HG02759 (cell line): ENCODE measurements around the gene ENO1.

Experiments
- ATAC-seq: cut with Tn5 transposase; IDR thresholded peaks from one replicate; pipeline ENCODE4 v1.9.1; 2021; ENCODE audit warnings: mild to moderate bottlenecking, moderate library complexity; ENCODE audit not compliant: unreplicated experiment

ENO1 gene

GRCh38 chr1:8871965-8872399 lies 6.5 kb downstream of the ENO1 start:
- ATAC-seq: no peak

DNA sequence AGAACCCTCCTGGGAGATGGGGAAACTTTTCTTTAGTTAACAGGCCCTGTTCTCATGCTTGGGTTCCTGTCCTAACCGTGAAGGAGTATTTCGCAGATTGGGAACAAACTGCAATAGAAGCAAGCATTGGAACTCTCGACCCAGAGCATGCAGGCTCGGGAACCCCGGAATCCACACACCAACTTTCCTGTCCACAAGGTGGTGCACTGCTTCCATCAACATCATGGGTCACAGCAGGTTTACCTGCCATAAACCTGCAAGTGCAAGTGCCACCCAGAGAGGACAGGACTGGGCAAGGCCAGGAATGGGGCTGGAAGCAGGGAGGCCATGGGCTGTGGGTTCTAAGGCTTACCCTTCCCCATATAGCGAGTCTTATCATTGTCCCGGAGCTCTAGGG lies 6.9 kb downstream of the ENO1 start:
- ATAC-seq: no peak

- no peak for ATAC-seq
Observed at GRCh38 chr1:8870616-8871538, 7.6 kb downstream of the ENO1 start.

GRCh38 chr1:8870103-8870502 lies 8.4 kb downstream of the ENO1 start:
- ATAC-seq: no peak

DNA sequence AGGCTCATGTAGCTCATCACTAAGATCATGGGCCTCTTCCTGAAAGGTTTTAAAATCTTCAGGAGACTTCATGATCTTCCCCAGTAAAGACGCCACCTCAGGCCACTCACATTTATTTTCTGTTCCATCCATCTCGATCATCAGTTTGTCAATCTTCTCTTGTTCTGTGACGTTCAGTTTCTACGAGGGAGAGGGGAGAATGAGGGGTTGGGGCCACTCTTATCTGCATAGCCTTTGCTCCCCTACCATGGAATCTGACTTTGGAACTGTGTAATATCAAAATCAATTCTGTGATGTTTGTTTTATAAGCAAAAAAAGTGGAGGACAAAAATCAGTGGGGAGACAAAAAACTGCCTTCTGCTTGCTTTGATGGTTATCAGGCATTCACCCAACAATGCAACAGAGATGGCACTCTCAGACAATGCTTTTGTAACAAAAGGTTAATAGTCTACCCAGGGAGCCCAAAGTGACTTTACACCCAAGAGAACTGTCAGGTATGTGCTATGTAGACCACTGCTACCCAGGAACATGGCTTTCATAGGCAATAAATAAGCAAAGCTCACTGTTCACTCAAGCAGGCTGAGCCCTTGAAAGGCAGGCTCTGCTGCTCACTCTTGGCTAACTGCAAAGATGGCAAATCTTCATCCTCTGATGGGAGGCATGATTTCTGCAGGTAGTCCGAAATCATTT lies 10.5 kb downstream of the ENO1 start:
- no peak for ATAC-seq

DNA sequence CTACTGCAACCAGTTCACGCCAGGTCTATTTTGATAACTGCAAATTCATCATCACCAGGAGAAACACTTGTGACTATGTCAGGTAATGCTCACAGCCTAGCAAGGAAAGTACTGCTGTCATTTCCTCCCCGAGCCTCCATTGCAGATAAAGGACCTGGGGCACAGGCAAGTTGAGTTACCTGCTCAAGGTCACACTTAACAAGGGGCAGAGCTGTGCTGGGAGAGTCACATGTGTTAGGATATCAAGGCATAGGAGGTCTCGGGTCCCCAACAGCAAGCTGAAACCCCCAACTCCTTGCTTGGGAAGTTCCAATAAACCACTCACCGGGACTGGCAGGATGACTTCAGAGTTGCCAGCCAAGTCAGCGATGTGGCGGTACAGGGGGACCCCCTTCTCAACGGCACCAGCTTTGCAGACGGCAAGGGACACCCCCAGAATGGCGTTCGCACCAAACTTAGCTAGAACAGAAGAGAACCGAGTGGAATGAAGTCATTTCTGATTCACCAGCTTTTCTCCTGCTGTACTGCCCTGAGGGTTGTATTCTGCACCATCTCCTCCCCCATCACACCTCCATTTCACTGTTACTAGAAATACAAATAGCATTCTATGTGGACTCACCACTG lies 11.6 kb downstream of the ENO1 start:
- ATAC-seq: no peak

- ATAC-seq: no peak
Observed at GRCh38 chr1:8866173-8866791, 12.2 kb downstream of the ENO1 start.

DNA sequence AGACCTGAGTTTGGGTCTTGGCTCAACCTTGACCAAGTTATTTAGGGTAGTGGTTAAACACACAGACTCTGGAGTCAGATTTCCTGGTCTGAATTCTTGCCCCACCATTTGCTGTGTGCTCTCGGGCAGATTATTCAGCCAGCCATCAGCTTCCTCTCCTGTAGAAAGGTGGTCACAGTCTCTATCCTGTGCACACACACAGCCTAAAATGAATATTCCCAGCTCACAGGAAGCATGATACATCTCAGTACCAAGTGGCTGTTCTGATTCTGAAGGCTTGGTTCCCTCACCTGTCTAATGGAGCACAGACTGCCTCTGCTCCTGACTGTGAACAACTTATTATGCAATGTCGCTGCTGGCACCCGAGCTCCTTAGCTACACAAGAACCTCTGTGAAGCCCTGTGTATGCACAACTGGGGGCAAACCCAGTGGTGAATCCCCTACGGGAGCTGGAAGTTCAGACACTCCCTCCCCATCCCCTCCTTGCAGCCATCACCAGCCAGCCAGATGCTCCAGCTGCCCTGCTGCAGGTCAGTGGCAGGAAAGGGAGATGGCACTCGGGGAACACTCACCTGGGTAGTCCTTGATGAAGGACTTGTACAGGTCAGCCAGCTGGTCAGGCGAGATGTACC lies 13.7 kb downstream of the ENO1 start:
- ATAC-seq: no peak

DNA sequence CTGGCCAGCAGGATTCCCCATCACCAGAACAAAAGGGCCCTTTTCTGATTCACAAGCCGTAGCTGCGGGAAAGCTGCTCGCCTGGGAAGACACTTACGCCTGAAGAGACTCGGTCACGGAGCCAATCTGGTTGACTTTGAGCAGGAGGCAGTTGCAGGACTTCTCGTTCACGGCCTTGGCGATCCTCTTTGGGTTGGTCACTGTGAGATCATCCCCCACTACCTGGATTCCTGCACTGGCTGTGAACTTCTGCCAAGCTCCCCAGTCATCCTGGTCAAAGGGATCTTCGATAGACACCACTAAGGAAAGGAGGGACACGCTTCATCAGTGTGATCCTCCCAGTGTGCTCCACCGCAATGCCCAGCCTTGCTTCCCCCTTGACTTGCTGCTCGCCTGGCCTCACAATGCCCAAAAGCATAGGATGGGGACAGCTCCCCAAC lies 14.7 kb downstream of the ENO1 start:
- ATAC-seq: no peak

GRCh38 chr1:8863138-8863537 lies 15.3 kb downstream of the ENO1 start:
- no peak for ATAC-seq

GRCh38 chr1:8862528-8862927 lies 16.0 kb downstream of the ENO1 start:
- no peak for ATAC-seq

DNA sequence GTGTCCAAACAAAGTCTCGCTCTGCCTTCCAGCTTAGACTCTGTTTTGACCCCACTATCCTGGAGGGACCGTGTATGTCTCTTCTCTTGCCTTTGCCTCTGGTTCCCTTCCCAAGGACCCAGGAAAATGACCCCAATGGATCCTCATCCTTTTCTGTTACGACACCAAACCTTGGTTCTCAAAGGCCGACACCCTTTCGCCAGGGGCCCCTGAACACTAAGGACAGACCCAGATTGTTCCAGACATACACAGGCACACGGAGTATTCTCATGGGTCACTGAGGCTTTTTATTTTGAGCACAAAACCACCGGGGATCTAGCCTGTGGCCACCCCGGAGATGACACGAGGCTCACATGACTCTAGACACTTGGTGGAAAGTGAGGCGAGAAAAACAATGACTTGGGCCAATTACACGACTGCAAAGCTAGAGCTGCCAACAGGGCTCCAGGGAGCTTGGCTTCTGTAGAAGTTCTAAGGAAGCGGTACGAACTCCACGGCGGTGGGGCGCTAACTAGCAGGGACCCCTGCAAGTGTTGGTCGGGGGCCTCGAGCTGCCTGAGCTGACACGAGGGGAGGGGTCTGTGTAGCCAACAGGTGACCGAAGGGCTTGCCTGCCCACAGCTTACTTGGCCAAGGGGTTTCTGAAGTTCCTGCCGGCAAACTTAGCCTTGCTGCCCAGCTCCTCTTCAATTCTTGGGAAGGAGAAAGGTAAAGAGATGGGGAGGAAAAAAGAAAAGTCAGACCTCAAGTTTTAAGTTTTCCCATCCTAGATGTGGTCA lies 17.6 kb downstream of the ENO1 start:
- ATAC-seq: no peak

DNA sequence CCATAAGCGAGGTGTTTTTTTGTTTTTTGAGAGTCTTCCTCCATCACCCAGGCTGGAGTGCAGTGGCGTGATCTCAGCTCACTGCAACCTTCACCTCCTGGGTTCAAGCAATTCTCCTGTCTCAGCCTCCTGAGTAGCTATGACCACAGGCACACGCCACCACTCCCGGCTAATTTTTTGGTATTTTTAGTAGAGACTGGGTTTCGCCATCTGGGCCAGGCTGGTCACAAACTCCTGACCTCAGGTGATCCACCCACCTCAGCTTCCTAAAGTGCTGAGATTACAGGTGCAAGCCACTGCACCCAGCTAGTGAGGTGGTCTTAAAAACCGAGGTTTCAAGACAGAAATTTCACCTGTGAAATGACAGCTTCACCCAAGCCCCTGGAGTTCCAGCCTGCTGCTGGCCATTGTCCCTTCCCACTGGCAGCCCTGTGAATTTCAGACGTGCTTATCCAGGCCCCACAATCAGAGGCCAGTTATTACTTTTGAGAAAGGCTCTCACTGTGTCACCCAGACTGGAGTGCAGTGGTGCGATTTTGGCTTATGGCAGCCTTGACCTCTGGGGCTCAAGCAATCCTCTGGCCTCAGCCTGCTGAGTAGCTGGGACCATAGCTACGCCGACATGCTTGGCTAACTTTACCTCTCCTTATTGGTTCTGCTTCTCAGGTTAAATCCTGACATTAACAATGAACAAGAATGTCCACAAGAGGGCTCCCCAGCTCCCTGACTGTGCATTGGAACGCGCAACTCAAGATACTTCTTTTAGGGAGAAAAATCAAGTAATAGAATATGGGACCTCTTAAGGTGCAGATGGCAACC lies 19.4 kb downstream of the ENO1 start:
- no peak for ATAC-seq

DNA sequence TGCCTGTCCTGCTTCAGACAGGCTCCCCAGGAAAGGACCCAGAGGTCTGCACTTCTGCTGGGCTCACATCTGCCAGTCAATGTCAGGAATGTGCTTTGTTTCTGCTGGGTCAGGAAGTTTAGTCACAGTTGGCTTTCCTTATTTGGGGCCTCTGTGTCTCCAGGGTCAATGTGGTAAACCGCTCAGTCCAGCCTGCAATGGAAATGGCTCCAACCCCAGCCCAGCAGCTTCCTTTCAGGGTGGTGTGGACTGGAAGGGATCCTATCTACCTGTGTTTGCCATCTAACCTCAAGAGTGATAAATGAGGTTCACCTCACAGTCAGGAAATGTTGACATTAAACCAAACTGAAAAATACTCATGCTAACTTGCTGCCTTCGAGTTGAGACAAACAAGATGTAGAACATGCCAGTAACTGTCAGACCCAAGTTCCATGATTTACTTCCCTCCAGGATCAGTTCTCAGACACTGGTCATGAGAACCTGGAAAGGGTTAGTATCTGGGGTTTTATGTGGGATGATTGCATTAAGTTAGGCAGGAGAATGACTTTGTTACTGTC lies 20.3 kb downstream of the ENO1 start:
- ATAC-seq: no peak

DNA sequence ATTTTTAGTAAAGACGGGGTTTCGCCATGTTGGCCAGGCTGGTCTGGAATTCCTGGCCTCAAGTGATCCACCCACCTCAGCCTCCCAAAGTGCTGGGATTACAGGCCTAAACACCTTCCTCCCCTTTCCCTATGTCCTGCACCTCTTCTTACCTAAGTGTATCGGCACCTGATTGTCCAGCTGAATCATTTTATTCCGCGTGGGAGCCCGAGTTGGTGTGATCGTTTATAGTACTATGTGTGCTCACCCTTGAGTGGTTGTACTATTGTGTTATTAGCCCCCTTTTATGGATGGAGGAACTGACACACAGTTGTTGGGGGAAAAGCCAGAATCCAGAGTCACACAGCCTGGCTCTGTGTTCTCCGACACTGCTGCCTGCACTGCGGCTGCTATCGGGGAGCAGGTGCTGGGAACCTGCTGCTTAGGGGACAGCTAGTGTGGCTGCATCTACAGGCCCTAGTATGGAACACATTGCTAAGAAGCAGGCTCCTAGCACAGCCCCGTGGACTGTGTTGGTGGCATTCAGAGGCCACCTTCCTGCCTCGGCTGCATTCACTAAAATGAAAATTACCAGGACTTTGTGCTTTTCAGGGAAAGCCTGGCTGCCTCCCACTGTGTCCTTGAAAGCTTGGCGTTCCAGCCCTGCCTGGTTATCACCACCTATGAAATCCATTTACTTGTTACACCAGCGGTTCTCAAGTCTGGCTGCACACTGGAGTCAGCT lies 21.6 kb downstream of the ENO1 start:
- ATAC-seq: no peak

- ATAC-seq: no peak
Observed at GRCh38 chr1:8854240-8854639, 24.2 kb downstream of the ENO1 start.

DNA sequence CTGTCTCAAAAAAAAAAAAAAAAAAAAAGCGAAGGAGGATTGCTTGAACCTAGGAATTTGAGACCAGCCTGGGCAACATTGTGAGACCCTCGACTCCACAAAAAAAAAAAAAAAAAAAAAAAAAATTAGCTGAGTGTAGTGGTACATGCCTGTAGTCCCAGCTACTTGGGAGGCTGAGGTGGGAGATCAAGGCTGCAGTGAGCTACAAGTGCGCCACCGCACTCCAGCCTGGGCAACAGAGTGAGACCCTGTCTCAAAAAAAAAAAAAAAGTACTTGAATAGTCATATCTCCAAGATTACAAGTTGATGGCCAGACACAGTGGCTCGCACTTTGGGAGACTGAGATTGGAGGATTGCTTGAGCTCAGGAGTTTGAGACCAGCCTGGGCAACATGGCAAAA lies 27.4 kb downstream of the ENO1 start:
- no peak for ATAC-seq
